GM19397 (cell line): Measurements from ENCODE around the gene TGM6.
"Not testable (repeated sequence)": the region's sequence is repeated elsewhere in the genome, so short reads cannot be mapped to it uniquely, and the experiment has no call there.

Source experiments
- ATAC-seq: cut with Tn5 transposase; IDR thresholded peaks from one replicate; pipeline ENCODE4 v1.9.1; 2021; ENCODE audit warnings: mild to moderate bottlenecking, moderate library complexity; ENCODE audit not compliant: unreplicated experiment

The TGM6 gene

DNA sequence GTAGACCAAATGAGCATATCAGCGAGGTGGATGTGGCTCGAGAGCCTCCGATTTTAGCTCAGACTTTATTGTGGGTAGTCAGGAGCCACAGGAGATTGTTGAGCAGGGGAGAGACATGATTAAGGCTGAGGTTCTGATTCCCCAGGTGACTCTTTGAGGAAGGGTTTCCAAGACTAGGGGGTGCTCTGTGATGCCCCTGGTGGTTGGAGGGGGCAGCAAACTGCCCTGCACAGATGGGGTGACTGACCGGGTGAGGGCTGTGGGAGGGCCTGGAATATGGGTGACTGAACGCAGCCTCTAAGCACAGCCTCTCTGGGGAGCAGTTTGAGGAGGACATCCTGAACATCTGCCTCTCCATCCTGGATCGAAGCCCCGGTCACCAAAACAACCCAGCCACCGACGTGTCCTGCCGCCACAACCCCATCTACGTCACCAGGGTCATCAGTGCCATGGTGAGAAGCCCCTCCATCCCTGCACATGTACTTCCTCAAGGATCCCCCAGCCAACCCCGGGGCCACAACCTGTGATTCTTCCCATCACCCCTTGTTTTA, 17.0 kb downstream of the TGM6 start:
- no peak for ATAC-seq

DNA sequence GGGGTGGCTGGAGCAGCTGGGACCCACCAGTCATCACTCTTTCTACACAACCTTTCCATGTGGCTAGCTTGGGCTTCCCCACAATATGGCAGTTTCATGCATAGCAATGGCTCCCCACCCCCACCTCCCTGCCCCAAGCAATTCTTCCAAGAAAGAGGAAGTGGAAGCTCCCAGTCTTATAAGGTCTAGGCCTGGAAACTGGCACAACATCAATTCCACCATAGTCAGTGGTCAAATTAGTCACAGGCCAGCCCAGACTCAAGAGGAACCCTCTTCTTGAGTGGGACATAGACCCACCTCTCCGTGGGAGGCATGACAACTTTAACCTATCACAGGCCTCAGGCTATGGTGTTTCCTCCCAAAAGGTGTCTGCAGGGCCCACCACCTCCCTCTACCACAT, 17.7 kb downstream of the TGM6 start:
- ATAC-seq: no peak

DNA sequence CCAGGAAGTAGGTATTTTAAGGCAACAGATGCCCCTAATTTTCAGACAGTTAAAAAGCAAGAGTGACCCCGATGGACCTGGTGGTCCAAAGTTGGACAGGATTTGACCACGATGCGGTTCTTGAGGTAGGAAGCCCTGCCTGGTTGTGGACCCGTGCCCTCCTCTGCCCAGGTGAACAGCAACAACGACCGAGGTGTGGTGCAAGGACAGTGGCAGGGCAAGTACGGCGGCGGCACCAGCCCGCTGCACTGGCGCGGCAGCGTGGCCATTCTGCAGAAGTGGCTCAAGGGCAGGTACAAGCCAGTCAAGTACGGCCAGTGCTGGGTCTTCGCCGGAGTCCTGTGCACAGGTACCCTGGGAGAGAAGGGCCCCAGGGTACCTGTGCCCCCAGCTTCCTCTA, 18.7 kb downstream of the TGM6 start:
- no peak for ATAC-seq

DNA sequence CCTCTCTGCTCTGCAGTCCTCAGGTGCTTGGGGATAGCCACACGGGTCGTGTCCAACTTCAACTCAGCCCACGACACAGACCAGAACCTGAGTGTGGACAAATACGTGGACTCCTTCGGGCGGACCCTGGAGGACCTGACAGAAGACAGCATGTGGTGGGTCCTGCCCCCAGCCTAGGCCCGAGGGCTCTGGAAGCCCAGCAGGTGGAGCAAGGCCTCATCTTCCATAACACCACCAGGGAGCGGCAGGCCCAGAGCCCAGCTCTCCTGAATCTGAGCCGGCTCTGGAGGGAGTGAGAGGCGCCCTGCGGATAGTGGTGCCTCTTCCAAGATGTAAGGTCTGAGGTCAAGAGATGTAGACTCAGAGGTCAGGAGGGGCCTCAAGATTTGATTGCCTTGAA, 19.6 kb downstream of the TGM6 start:
- ATAC-seq: no peak

DNA sequence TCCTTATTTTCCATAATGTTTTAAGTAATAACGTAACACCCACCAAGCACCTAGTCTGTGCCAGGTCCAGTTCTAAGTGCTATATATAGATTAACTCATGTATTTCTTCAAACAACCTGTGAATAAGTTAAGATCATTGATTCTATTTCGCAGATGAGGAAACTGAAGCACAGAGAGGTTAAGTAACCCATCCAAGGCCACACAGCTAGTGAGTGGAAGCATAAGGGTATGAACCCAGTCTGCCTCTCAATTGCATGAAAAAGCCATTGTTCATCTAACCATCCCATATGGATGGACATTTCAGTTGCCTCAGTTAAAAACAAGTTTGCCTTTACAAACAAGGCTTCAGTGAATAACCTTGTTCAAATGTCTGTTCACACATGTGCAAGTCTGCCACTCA, 20.8 kb downstream of the TGM6 start:
- no peak for ATAC-seq

DNA sequence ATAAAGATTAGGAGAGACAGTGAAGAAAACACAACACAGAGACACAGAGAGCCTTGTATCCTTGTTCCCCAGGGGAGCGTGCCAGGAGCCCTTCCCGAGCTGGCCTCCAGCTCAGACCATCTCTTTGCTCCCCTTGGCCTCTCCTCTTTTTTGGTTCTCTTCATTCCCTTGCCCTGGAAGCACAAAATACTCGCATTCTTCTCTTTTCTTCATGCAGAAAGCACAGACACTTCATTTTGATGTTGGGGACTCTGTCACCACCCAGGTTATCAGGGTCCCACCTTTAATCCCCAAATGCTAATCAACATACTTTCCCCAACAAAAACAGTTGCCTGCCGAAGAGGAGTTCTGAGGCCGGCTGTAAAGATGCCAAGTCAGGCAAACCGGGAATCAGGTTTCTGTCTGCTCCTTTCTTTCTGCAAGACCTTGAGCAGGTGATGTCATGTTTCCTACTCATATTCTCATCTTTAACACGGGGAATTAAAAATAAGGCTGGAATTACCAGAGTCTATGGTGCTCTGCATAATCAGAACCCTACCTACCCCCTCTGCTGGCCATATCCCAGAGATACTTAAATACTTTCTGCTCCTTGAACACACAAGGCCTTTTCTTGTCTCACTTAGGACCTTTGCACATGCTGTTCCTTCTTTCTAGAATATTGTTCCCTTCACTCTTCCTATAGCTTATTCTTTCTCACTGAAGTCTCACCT, 21.7 kb downstream of the TGM6 start:
- no peak for ATAC-seq

DNA sequence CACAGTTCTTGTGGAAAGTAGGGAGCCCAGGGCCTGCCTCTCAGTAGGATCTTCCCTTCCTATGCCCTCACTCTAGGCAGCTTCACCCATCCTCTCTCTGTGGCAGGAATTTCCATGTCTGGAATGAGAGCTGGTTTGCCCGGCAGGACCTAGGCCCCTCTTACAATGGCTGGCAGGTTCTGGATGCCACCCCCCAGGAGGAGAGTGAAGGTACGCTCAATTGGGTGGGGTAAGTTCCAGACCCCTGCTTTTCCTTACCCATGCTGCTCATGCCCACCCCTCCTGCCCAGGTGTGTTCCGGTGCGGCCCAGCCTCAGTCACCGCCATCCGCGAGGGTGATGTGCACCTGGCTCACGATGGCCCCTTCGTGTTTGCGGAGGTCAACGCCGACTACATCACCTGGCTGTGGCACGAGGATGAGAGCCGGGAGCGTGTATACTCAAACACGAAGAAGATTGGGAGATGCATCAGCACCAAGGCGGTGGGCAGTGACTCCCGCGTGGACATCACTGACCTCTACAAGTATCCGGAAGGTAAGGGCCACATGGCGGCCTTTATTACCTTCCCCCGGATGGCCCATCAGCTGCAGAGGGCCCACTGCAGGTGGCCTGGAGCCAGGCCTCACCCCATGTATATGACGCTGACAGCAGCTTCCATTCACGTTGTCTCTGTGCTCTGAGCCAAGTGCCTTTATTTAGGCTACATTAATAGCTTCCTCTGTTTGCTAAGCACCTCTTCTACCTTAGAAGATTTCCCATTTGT, 22.8 kb downstream of the TGM6 start:
- no peak for ATAC-seq

DNA sequence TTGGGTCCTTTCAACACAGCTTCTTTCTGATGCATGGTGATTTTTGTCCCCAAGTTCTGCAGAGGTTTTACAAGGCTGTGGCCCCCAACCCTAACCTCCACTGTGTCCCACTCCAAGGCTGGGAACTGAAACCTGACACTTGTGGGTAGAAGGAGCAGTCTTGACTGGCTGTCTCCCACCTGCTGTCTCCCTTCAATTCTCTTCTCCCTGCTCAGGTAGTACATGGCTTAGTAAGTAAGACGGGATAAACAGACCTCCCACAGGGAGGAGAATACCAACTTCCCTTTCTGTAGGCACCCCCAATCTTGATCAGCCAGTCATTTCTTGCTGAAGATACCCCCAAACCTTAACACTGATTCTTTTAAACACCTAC, 25.0 kb downstream of the TGM6 start:
- no peak for ATAC-seq

DNA sequence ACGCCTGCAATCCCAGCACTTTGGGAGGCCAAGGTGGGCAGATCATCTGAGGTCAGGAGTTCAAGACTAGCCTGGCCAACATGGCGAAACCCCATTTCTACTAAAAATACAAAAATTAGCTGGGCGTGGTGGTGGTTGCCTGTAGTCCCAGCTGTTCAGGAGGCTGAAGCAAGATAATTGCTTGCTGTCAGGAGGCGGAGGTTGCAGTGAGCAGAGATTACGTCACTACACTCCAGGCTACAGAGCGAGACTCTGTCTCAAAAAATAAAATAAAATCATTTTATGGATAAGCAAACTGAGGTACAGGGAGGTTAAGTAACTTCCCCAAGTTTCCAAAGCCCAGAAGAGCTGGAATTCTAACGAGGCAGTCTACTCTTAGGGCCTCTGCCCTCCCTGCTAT, 26.7 kb downstream of the TGM6 start:
- ATAC-seq: not testable (repeated sequence)

DNA sequence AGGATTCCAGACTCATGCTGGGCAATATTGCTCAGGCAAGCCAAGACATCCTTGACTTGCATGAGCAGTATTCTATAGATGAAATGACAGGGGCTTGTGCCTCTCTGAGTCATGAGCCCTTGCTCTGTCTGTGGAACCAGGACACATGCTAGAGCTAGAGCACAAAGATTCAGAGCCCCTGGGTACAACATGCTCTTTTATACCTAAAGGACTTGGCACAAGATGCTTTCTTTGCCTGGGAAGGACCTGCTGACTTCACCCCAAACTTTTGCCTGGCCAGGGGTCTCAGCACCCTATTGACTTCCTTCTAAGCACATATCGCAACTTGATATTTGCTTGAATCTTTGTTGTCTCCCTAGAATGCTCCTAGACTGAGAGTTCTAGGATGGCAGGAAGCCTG, 27.4 kb downstream of the TGM6 start:
- no peak for ATAC-seq

DNA sequence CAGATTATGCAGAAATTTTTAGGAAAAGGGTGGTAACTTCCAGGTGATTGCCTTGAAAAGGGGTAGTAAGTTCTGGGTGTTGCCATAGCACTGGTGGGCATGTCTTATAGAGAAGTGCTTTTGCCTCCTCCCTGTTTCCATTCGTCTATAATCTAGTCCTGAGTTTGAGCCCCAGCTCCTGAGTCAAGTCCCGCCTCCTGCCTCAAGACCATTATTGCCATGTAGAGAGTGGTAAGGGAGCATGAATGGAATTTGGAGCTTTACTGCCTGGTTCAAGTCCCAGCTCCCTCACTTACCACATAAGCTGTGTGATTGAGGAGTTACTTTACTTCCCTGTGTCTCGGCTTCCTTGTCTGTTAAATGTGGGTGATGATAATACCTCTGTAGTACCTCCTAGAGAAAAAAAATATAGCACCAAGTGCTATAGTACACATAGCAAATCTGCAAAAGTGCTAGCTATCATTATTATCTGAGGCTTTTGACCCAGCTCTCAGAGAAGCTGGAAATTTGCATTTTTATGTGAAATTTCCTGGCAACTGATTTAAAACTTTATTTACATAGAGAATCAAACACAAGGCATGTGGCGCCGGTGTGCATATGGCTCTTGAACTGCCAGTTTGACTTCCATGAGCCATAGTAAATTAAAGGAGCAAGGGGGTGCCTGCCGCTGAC, 36.0 kb downstream of the TGM6 start:
- ATAC-seq: no peak

DNA sequence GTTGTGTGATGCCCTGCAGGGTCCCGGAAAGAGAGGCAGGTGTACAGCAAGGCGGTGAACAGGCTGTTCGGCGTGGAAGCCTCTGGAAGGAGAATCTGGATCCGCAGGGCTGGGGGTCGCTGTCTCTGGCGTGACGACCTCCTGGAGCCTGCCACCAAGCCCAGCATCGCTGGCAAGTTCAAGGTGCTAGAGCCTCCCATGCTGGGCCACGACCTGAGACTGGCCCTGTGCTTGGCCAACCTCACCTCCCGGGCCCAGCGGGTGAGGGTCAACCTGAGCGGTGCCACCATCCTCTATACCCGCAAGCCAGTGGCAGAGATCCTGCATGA, 36.5 kb downstream of the TGM6 start:
- ATAC-seq: no peak

DNA sequence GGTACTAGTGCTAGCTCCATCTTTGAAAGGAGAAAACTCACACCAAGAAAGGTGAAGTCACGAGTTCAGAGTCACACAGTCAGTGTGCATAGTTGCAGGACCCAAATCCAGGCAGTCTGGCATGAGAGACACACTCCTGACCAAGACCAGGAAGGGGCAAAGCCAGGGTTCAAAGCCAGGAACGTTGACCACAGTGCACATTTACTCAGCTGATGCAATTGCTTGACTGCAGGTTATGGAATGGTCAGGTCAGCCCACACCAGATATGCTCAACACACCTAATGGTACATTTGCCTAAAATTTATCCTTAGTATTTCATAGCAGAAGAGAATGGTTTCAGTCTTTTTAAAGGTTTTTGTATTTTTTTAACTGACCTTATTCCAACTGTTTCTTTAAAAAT, 37.7 kb downstream of the TGM6 start:
- no peak for ATAC-seq

DNA sequence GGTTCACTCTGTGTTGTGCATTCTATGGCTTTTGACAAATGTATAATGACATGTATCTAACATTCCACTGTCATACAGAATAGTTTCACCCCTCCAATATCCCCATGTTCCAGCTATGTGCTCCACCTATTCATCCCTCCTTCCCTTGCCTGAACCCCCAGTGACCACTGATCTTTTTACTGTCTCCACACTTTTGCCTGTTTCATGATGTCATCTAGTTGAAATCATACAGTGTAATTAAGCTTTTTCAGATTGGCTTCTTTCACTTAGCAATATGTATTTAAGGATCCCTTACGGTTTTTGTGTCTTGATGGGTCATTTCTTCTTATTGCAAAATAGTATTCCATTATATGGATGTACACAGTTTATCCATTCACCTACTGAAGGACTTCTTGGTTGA, 39.8 kb downstream of the TGM6 start:
- ATAC-seq: no peak

DNA sequence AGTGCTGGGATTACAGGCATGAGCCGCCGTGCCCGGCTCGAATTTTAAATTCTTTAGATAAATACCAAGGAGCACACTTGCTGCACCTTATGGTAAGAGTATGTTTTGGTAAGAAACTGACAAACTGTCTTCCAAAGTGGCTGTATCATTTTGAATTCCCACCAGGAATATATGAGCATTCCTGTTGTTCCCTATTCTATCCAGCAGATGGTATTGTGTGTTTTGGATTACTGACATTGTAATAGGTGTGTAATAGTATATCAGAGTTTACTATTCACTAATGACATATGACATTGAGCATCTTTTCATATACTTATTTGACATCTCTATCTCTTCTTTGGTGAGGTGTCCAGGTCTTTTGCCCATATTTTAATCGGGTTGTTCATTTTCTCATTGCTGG, 40.5 kb downstream of the TGM6 start:
- ATAC-seq: no peak

DNA sequence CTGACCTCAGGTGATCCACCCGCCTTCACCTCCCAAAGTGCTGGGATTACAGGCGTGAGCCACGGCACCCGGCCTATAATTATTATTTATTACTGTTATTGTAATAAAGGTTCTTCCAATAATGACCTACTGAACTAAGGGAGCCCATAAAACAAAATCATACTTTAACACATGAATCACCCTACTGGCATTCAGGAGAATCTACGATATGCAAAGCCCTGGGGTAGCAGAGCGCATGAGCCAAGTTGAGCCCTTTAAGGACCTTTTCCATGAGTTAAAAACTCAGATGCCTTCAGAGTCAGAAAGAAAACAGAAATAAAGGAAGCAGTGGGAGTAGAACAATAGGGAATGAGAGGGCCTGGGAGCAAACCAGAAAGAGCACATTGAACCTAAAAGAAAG, 48.4 kb downstream of the TGM6 start:
- no peak for ATAC-seq

DNA sequence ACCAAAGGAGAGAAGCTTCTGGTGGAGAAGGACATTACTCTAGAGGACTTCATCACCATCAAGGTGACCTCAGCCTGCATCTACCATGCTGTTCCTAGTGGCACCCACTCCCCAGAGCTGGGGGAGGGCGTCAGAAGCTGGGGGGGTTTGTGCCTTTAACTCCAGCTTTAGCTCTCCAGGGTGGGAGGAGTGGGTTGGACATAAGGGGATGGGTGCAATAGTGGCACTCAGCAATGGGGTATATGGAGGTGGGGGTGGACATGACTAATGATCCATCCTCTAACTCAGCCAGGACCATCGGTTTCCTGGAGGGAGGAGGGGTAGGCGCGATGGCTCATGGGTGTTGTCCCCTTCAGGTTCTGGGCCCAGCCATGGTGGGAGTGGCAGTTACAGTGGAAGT, 49.8 kb downstream of the TGM6 start:
- ATAC-seq: no peak

DNA sequence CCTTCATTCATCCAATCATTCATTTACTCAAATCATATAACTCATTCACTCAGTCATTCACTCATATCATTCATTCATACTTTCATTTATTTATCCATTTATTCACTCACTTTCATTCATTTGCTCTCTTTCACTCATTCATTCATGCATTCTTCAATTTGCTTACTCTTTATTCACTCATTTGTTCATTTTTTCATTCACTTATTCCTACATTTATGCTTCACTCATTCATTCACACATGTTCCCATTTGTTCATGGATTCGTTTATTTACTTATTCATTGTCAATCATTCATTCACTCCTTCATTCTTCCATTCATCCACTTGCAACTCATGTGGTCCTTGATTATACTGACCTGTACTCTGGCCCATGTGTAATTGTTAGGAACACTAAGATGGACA, 50.5 kb downstream of the TGM6 start:
- ATAC-seq: no peak

DNA sequence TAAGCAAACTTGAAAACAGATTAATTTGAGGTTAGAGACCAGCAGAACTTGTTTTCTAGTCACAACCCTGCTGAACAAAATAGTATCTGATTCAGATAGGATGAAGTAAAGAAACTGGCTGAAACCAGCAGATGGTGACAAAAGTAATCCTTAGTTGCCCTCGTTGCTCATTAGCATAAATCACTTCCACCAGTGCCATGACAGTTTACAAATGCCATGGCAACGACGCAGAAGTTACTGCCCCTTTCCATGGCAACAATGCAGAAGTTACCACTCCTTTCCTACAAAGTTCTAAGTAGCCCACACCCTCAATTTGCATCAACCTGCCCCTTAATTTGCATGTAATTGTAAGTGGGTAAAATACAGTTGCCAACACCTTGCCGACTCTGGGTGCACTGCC, 66.1 kb downstream of the TGM6 start:
- no peak for ATAC-seq

DNA sequence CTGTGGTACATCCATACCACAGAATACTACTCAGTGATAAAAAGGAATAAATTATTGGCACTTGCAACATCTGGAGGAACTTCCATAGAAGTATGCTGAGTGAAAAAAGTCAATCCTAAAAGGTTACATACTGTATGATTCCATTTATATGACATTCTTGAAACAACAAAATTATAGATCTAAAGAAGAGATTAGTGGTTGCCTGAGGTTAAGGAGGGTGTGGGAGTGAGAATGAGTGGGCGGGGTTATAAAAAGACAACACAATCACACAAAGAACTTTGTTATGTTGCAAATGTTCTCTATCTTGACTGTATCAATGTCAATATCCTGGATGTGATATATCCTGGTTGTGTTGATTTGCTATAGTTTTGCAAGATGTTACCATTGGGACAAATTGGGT, 68.7 kb downstream of the TGM6 start:
- ATAC-seq: no peak

DNA sequence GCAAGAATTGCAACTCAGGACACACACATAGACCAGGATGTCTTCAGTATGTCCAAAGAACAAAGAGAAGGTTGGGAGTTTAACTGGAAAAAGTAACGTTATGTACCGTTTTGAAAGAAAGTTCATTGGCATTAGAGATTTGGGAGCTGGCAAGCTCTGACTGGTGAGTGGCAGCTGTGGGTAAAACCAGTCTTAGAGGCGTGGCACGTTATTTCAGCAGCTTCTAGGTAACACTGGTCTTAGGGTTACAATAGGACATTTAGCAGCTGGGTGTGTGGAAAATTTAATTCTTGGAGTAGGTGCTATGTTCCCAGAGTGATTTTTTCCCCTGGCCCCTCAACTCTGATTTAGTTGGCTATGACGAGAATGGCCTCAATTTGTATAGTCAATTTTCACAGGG, 70.7 kb downstream of the TGM6 start:
- ATAC-seq: no peak
